HepG2 (cell line): ENCODE measurements around the gene VASN. TPM values are rescaled to one million over a fixed set of nuclear protein-coding genes. Genes with fewer than 3 reads are reported as not detected.

ENCODE experiments used
- FOXA3 ChIP-seq: IDR thresholded peaks from 2 replicates; pipeline ENCODE4 v1.6.1; 2016; ENCODE audit warnings: missing genetic modification reagents, missing compliant biosample characterization
- KDM5A ChIP-seq: fragments of 200-600 bp; sonication (generic); IDR thresholded peaks from 2 replicates; pipeline ENCODE4 v1.7.0; 2018; ENCODE audit warnings: antibody characterized with exemption, mild to moderate bottlenecking, low read length, borderline replicate concordance
- MIER2 ChIP-seq: IDR thresholded peaks from 2 replicates; pipeline ENCODE4 v1.6.1; 2016; ENCODE audit warnings: missing biosample characterization, missing genetic modification reagents
- NFIB ChIP-seq: sonication (generic); formaldehyde crosslinking; IDR thresholded peaks from 2 replicates; pipeline ENCODE4 v1.9.0; 2021; ENCODE audit warnings: missing genetic modification reagents, mild to moderate bottlenecking, borderline replicate concordance
- NR2C2 ChIP-seq: sonication (generic); formaldehyde crosslinking; IDR thresholded peaks from 2 replicates; pipeline ENCODE4 v1.4.0; 2020; ENCODE audit warnings: missing genetic modification reagents, mild to moderate bottlenecking, moderate library complexity, borderline replicate concordance
- SSRP1 ChIP-seq: IDR thresholded peaks from 2 replicates; pipeline ENCODE4 v1.6.1; 2016; ENCODE audit warnings: control low read depth
- ZNF234 ChIP-seq: sonication (generic); formaldehyde crosslinking; conservative IDR thresholded peaks from 2 replicates; pipeline ENCODE4 v1.5.1; 2020; ENCODE audit warnings: mild to moderate bottlenecking, missing genetic modification reagents
- ZNF367 ChIP-seq: sonication (generic); formaldehyde crosslinking; IDR thresholded peaks from 2 replicates; pipeline ENCODE4 v1.4.0; 2020; ENCODE audit warnings: missing genetic modification reagents, borderline replicate concordance
- ZNF572 ChIP-seq: sonication (generic); formaldehyde crosslinking; IDR thresholded peaks from 2 replicates; pipeline ENCODE4 v1.5.1; 2020; ENCODE audit warnings: mild to moderate bottlenecking, missing genetic modification reagents
- ZNF639 ChIP-seq: conservative IDR thresholded peaks from 2 replicates; pipeline ENCODE4 v1.6.1; 2018; ENCODE audit warnings: missing genetic modification reagents
- ZNF710 ChIP-seq: sonication (generic); formaldehyde crosslinking; IDR thresholded peaks from 2 replicates; pipeline ENCODE4 v1.5.0; 2020; ENCODE audit warnings: mild to moderate bottlenecking, missing genetic modification reagents, borderline replicate concordance
- ZNF841 ChIP-seq: sonication (generic); formaldehyde crosslinking; IDR thresholded peaks from 2 replicates; pipeline ENCODE4 v1.8.1; 2023; ENCODE audit warnings: missing genetic modification reagents, borderline replicate concordance
- polyA plus RNA-seq, 8 experiments: library from polyadenylated mRNA; depleted of rRNA in 3 of 8; stranded (reverse) in 7 of 8; unstranded in 1 of 8; fragments of >200 nt; fragmentation: Illumina TruSeq in 4 of 8; extraction: Trizol in 4 of 8; gene quantifications; 2 replicates each; pipeline versions ENCODE4 v1.2.1 to v1.2.3, GENCODE V29; 2011 to 2016; ENCODE audit warnings: low read depth in 4 of 8, missing spikeins in 1 of 8, mixed read lengths in 1 of 8; ENCODE audit not compliant: insufficient read depth in 1 of 8
- total RNA-seq, 5 experiments: library from RNA; depleted of rRNA; stranded (reverse); fragments of >200 nt; fragmentation: Illumina TruSeq; extraction: Trizol; gene quantifications; 2 replicates each; pipeline ENCODE4 v1.2.3, GENCODE V29; 2016; ENCODE audit warnings: low read depth in 1 of 5
- TF ChIP-seq, protein P1 (sequence below), 2 experiments: sonication (generic) in 1 of 2; formaldehyde crosslinking in 1 of 2; IDR thresholded peaks; 2 replicates each; pipeline versions ENCODE4 v1.4.0 to v1.6.1; 2016 to 2020; ENCODE audit warnings: borderline replicate concordance in 1 of 2, low read depth in 1 of 2, mild to moderate bottlenecking in 1 of 2, missing genetic modification reagents in 1 of 2
- TF ChIP-seq, protein P2 (sequence below): sonication (generic); formaldehyde crosslinking; IDR thresholded peaks from 2 replicates; pipeline ENCODE4 v1.5.0; 2020; ENCODE audit warnings: mild to moderate bottlenecking, missing genetic modification reagents
- TF ChIP-seq, protein P3 (sequence below): sonication (generic); formaldehyde crosslinking; IDR thresholded peaks from 2 replicates; pipeline ENCODE4 v1.4.0; 2020; ENCODE audit warnings: mild to moderate bottlenecking, missing genetic modification reagents

VASN gene
- total and polyA plus RNA-seq, 2 of the 13 experiments (the other 11 are each of a cell fraction or from before 2014, with no cell fraction given) = 8.4 to 18.2 TPM

GRCh38 chr16:4354512-4355409, 16.9 kb upstream of the VASN start (continued):
- TF ChIP-seq, protein P1, sequence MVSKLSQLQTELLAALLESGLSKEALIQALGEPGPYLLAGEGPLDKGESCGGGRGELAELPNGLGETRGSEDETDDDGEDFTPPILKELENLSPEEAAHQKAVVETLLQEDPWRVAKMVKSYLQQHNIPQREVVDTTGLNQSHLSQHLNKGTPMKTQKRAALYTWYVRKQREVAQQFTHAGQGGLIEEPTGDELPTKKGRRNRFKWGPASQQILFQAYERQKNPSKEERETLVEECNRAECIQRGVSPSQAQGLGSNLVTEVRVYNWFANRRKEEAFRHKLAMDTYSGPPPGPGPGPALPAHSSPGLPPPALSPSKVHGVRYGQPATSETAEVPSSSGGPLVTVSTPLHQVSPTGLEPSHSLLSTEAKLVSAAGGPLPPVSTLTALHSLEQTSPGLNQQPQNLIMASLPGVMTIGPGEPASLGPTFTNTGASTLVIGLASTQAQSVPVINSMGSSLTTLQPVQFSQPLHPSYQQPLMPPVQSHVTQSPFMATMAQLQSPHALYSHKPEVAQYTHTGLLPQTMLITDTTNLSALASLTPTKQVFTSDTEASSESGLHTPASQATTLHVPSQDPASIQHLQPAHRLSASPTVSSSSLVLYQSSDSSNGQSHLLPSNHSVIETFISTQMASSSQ (IDR thresholded peaks at IDR 0.05; ENCODE audit: low read depth) = no peak
- TF ChIP-seq, protein P1 (CRISPR knock-in tag; IDR thresholded peaks at IDR 0.05; ENCODE audit: borderline replicate concordance) = no peak
- no peak for TF ChIP-seq ZNF572 (CRISPR knock-in tag)
- no peak for TF ChIP-seq MIER2
- no peak for TF ChIP-seq KDM5A
- TF ChIP-seq SSRP1 (CRISPR knock-in tag) = no peak
- no peak for TF ChIP-seq ZNF710 (CRISPR knock-in tag)
- no peak for TF ChIP-seq ZNF234 (CRISPR knock-in tag)
- TF ChIP-seq, protein P2, sequence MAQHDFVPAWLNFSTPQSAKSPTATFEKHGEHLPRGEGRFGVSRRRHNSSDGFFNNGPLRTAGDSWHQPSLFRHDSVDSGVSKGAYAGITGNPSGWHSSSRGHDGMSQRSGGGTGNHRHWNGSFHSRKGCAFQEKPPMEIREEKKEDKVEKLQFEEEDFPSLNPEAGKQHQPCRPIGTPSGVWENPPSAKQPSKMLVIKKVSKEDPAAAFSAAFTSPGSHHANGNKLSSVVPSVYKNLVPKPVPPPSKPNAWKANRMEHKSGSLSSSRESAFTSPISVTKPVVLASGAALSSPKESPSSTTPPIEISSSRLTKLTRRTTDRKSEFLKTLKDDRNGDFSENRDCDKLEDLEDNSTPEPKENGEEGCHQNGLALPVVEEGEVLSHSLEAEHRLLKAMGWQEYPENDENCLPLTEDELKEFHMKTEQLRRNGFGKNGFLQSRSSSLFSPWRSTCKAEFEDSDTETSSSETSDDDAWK (CRISPR knock-in tag) = no peak
- TF ChIP-seq FOXA3 (CRISPR knock-in tag) = no peak
- TF ChIP-seq, protein P3, sequence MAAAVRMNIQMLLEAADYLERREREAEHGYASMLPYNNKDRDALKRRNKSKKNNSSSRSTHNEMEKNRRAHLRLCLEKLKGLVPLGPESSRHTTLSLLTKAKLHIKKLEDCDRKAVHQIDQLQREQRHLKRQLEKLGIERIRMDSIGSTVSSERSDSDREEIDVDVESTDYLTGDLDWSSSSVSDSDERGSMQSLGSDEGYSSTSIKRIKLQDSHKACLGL = no peak
- no peak for TF ChIP-seq ZNF841 (CRISPR knock-in tag)
- TF ChIP-seq NFIB (CRISPR knock-in tag) = no peak
- TF ChIP-seq ZNF639 (CRISPR knock-in tag) = no peak
- no peak for TF ChIP-seq NR2C2
- no peak for TF ChIP-seq ZNF367 (CRISPR knock-in tag)
